Stomach (tissue), 19 donors: ENCODE measurements around the gene PCDHA2. TPM values are rescaled to one million over a fixed set of nuclear protein-coding genes. Genes with fewer than 3 reads are reported as not detected.

Source experiments
- DNase-seq, 2 donors: peaks; one replicate each; pipeline versions ENCODE4 v3.0.0 to v3.0.0-alpha.2; 2013 to 2019
- H3K27ac ChIP-seq, 5 donors: fragments of 200-600 bp in 4 of 5; sonication (generic) in 4 of 5; one replicate each; pipeline ENCODE4 v1.5.1; 2013 to 2019; ENCODE audit warnings: mild to moderate bottlenecking in 1 of 5, moderate library complexity in 1 of 5
- H3K27me3 ChIP-seq, 3 donors: fragments of 200-600 bp; sonication (generic); one replicate each; pipeline ENCODE4 v1.5.1; 2017 to 2019; ENCODE audit warnings: mixed run types in 1 of 3
- H3K36me3 ChIP-seq, 4 donors: fragments of 200-600 bp; sonication (generic); 1 replicate in 3 of 4; 2 replicates in 1 of 4; pipeline ENCODE4 v1.5.1; 2016 to 2019
- H3K4me1 ChIP-seq, 4 donors: fragments of 200-600 bp; sonication (generic); one replicate each; pipeline ENCODE4 v1.5.1; 2016 to 2019
- H3K4me3 ChIP-seq, 4 donors: fragments of 200-600 bp; sonication (generic) in 3 of 4; one replicate each; pipeline ENCODE4 v1.5.1; 2016 to 2019; ENCODE audit warnings: mild to moderate bottlenecking in 1 of 4
- H3K9me3 ChIP-seq, 4 donors: fragments of 200-600 bp; sonication (generic); one replicate each; pipeline ENCODE4 v1.5.1; 2016 to 2019
- EP300 ChIP-seq: sonication (generic); formaldehyde crosslinking; IDR thresholded peaks from one replicate; pipeline ENCODE4 v1.6.1; 2017; ENCODE audit warnings: antibody characterized with exemption
- POLR2A ChIP-seq, 4 donors: fragments of 450-650 bp; IDR thresholded peaks; one replicate each; pipeline ENCODE4 v1.6.1; 2016; ENCODE audit warnings: antibody characterized with exemption in 4 of 4, control low read depth in 2 of 4, mild to moderate bottlenecking in 1 of 4, moderate library complexity in 1 of 4
- POLR2AphosphoS5 ChIP-seq, 3 donors: sonication (generic); formaldehyde crosslinking; IDR thresholded peaks; one replicate each; pipeline ENCODE4 v1.6.1; 2016; ENCODE audit warnings: antibody characterized with exemption in 3 of 3
- WGBS, 5 donors: extraction: QIAGEN DNeasy Blood & Tissue Kit in 3 of 5; methylation state at CpG; one replicate each; pipeline versions ENCODE4 v1.1.5 to v1.1.7; 2013 to 2018; 5-methylcytosine and 5-hydroxymethylcytosine counted together
- intact Hi-C: fragments of 100-400 bp; cut with DNase I; formaldehyde crosslinking; loops from one replicate; pipeline ENCODE4 v1.15.1; 2023; ENCODE audit warnings: low total_unique reads
- long read RNA-seq, 10 donors: transcript quantifications; one replicate each; lab custom pipeline, GENCODE V29; 2026
- polyA plus RNA-seq, 3 donors: library from polyadenylated mRNA; stranded (reverse); fragments of 200-250 nt; gene quantifications; one replicate each; pipeline ENCODE4 v1.2.3, GENCODE V29; 2013
- total RNA-seq, 5 donors: library from RNA; depleted of rRNA; stranded (reverse); fragments of >200 nt; gene quantifications; one replicate each; pipeline versions ENCODE4 v1.1.0 to v1.2.3, GENCODE V29; 2014 to 2016
- TF ChIP-seq, protein P1 (sequence below), 7 experiments: fragments of 450-650 bp in 4 of 7; fragments of 200-600 bp in 3 of 7; sonication (generic) in 3 of 7; IDR thresholded peaks; one replicate each; pipeline ENCODE4 v1.5.1; 2016 to 2019; ENCODE audit warnings: antibody characterized with exemption in 7 of 7, control low read depth in 2 of 7, mild to moderate bottlenecking in 1 of 7
- donor health status: healthy with polysubstance abuse.
- donor health status: Bipolar disorder and iron deficiency.
- donor health status: healthy.

PCDHA2 gene
- total RNA-seq, result 1 to 10 TPM in 1 of 5 donors, under 1 TPM in 1, not detected in 3; 0.55 to 1.7 TPM
- not detected for polyA plus RNA-seq
- long read RNA-seq, donor 1, result 0 reads
- long read RNA-seq, donor 2, result 0 reads
- long read RNA-seq, donor 3, result 0 reads
- long read RNA-seq, donor 4, result 0 reads
- long read RNA-seq, donor 5, result 0 reads
- long read RNA-seq, donor 6, result 0 reads
- long read RNA-seq, donor 7, full-length matches to known transcripts, result 3 of 3 reads
- long read RNA-seq, donor 7, partial matches to known transcripts, result 0 of 3 reads
- long read RNA-seq, donor 7, other reads (novel, unspliced or antisense), result 0 of 3 reads
- long read RNA-seq, donor 8, result 0 reads
- long read RNA-seq, donor 9, result 0 reads
- long read RNA-seq, donor 10, result 0 reads

DNA sequence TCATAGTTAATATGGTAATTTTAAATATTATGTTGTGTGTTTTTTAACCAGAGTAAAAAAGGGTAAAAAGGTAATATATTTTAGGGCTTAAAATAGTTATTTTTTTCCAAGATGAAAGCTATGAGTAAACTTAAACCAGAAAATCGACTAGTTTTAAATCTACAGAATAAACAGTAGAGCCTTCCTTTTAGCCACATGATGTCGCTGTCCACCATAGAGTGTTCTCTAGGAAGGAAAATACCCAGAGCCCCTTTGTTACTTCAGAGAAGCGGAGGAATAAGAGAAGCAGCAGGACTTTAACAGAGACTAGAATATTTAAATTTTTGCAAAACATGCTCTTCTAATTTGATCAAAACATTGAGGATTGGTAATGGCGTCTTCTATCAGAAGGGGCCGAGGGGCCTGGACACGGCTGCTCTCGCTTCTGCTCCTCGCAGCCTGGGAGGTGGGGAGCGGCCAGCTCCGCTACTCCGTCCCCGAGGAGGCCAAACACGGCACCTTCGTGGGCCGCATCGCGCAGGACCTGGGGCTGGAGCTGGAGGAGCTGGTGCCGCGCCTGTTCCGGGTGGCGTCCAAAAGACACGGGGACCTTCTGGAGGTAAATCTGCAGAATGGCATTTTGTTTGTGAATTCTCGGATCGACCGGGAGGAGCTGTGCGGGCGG lies at the start of gene PCDHA2:
Gene PCDHA2 (plus strand): TSS at position 258 of the 664 bp plus-strand sequence.
- intact Hi-C loops, result no loop called here
- Histone ChIP-seq H3K27ac (no peak within 1 kb of the TSS), H3K4me3 (peak within 1 kb of the TSS in 1 of 4 donors; percentile 6), H3K9me3 (peaks cover 9 to 92% (median 71%) of the 10 kb centered on the region in 4 donors), H3K27me3 (peaks cover 0 to 35% (median 11%) of the 10 kb centered on the region in 3 donors), H3K36me3 (no peaks in the 10 kb centered on the region), H3K4me1 (no peaks in the 10 kb centered on the region)
- no peak for DNase-seq
- TF ChIP-seq POLR2AphosphoS5 (IDR thresholded peaks at IDR 0.05), result no peak
- no peak for TF ChIP-seq POLR2A (IDR thresholded peaks at IDR 0.05)
- TF ChIP-seq, protein P1, sequence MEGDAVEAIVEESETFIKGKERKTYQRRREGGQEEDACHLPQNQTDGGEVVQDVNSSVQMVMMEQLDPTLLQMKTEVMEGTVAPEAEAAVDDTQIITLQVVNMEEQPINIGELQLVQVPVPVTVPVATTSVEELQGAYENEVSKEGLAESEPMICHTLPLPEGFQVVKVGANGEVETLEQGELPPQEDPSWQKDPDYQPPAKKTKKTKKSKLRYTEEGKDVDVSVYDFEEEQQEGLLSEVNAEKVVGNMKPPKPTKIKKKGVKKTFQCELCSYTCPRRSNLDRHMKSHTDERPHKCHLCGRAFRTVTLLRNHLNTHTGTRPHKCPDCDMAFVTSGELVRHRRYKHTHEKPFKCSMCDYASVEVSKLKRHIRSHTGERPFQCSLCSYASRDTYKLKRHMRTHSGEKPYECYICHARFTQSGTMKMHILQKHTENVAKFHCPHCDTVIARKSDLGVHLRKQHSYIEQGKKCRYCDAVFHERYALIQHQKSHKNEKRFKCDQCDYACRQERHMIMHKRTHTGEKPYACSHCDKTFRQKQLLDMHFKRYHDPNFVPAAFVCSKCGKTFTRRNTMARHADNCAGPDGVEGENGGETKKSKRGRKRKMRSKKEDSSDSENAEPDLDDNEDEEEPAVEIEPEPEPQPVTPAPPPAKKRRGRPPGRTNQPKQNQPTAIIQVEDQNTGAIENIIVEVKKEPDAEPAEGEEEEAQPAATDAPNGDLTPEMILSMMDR (IDR thresholded peaks at IDR 0.05), result no peak
- no peak for TF ChIP-seq EP300
- WGBS, 5 donors, result 18 to 33% (median 20%) methylated on average over 10 to 27 of the region's 27 CpGs

DNA sequence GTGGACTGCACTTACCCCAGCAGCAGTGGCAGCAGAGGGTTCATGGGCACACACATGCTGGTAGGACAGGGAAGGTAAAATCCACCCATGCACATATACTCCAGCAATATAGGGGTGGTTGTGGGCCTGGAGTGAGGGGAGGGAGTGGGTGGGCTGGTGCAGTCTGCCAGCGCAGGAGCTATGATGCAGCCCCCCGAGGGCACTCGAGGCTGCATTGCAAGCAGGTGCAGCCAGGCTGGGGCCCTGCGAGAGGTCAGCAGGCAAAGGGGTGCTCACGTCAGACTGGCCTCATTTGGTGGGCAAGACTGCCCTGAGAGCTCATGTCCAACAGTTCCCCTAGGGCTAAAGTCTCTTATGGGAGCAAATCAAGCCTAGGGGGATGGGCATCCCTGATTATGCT lies 41.1 kb upstream of the PCDHA2 start:
- intact Hi-C loops, result no loop called here
- Histone ChIP-seq H3K27ac (no peak overlapping the region), H3K9me3 (peaks cover 15 to 98% (median 80%) of the 10 kb centered on the region in 4 donors), H3K27me3 (peaks cover 0 to 12% (median 0%) of the 10 kb centered on the region in 3 donors), H3K4me1 (no peaks in the 10 kb centered on the region), H3K36me3 (no peaks in the 10 kb centered on the region), H3K4me3 (no peak overlapping the region)
- 78 to 85% (median 80%) methylated on average over 5 of the region's 5 CpGs for WGBS, 5 donors
- TF ChIP-seq POLR2AphosphoS5 (IDR thresholded peaks at IDR 0.05) (no peak), POLR2A (IDR thresholded peaks at IDR 0.05) (no peak), EP300 (no peak)
- TF ChIP-seq, protein P1 (IDR thresholded peaks at IDR 0.05), result no peak
- DNase-seq, result no peak

- Histone ChIP-seq H3K4me1 (no peaks in the 10 kb centered on the region), H3K27ac (no peak overlapping the region), H3K36me3 (no peaks in the 10 kb centered on the region), H3K9me3 (peaks cover 50 to 100% (median 97%) of the 10 kb centered on the region in 4 donors), H3K4me3 (no peak overlapping the region), H3K27me3 (no peaks in the 10 kb centered on the region)
- WGBS, 5 donors, result 84 to 89% (median 87%) methylated on average over 2 of the region's 2 CpGs
- DNase-seq, result no peak
- TF ChIP-seq, protein P1 (IDR thresholded peaks at IDR 0.05), result no peak
- TF ChIP-seq EP300 (no peak), POLR2AphosphoS5 (IDR thresholded peaks at IDR 0.05) (no peak), POLR2A (IDR thresholded peaks at IDR 0.05) (no peak)
- intact Hi-C loops, result no loop called here
These were observed 30.3 kb upstream of the PCDHA2 start for GRCh38 chr5:140764177-140764973.

DNA sequence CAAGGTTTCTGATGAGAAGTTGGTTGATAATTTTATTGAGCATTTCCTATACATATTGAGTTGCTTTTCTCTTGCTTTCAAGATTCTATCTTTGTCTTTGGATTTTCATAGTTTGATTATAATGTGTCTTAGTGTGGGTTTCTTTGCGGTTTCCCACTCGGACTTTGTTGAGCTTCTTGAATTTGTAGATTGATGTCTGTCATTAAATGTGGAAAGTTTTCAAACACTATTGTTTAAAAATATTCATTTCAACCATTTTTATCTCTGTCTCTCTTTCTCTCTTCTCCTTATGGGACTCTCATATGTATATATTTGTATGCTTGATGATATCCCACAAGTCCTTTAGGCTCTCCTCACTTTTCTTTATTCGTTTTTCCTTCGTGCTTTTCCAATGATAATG lies 27.2 kb upstream of the PCDHA2 start:
- 75 to 88% (median 83%) methylated on average over 4 of the region's 4 CpGs for WGBS, 5 donors
- no peaks in the 10 kb centered on the region for H3K4me1 ChIP-seq
- TF ChIP-seq EP300, result no peak
- TF ChIP-seq, protein P1 (IDR thresholded peaks at IDR 0.05), result no peak
- no peak for TF ChIP-seq POLR2A (IDR thresholded peaks at IDR 0.05)
- no peak for TF ChIP-seq POLR2AphosphoS5 (IDR thresholded peaks at IDR 0.05)
- H3K4me3 ChIP-seq, result no peak overlapping the region
- DNase-seq, result no peak
- H3K9me3 ChIP-seq, result peaks cover 48 to 100% (median 87%) of the 10 kb centered on the region in 4 donors
- H3K36me3 ChIP-seq, result no peaks in the 10 kb centered on the region
- H3K27me3 ChIP-seq, result no peaks in the 10 kb centered on the region
- intact Hi-C loops, result no loop called here
- H3K27ac ChIP-seq, result no peak overlapping the region
